AG09309 (cell line): ENCODE data around the gene HELZ2.
"Not testable (repeated sequence)": the region's sequence is repeated elsewhere in the genome, so short reads cannot be mapped to it uniquely, and the experiment has no call there.

ENCODE experiments used
- DNase-seq: peaks from one replicate; pipeline ENCODE4 v3.0.0-alpha.2; 2010; ENCODE audit warnings: low read depth
- H3K4me3 ChIP-seq: 2 replicates; pipeline ENCODE4 v1.5.1; 2011; ENCODE audit warnings: mild to moderate bottlenecking, low read depth, low read length, moderate library complexity; ENCODE audit not compliant: control insufficient read depth
- TF ChIP-seq, protein P1 (sequence below): IDR thresholded peaks from 2 replicates; pipeline ENCODE4 v1.5.1; 2011; ENCODE audit warnings: mild to moderate bottlenecking, low read depth, low read length, inconsistent platforms; ENCODE audit not compliant: insufficient read depth, control insufficient read depth; ENCODE audit errors: missing control alignments

HELZ2 gene

DNA sequence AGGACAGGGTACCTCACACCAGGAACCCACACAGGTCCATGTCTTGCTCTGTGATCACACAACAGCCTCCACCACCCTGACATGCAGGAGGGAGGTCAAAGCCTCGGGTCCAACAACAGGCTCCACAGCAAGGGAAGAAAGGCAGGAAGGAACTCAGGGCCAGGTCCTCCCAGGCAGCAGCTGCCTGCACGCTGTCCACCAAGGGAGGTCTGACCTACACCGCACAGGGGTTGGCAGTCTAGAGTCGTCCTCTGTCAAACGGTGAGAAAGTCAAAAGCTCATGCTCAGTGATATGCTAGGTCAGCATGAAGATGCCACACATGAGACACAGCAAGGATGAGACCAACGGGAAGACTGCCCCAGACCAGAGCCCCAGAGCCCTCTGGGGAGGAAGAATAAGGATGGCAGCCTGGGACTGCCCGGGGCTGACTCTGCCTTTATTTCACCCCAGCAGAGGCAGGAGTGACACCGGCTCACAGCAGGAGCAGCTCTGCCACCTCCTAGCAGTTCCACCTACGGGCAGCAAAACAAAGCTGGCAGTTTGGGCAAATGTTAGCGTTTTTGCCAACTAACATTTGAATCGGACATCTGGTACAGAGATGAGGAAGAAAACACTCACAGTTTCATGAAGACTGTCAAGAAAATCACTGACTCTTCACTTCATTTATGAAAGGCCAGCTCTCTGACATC lies 44.4 kb upstream of the HELZ2 start:
- TF ChIP-seq, protein P1, sequence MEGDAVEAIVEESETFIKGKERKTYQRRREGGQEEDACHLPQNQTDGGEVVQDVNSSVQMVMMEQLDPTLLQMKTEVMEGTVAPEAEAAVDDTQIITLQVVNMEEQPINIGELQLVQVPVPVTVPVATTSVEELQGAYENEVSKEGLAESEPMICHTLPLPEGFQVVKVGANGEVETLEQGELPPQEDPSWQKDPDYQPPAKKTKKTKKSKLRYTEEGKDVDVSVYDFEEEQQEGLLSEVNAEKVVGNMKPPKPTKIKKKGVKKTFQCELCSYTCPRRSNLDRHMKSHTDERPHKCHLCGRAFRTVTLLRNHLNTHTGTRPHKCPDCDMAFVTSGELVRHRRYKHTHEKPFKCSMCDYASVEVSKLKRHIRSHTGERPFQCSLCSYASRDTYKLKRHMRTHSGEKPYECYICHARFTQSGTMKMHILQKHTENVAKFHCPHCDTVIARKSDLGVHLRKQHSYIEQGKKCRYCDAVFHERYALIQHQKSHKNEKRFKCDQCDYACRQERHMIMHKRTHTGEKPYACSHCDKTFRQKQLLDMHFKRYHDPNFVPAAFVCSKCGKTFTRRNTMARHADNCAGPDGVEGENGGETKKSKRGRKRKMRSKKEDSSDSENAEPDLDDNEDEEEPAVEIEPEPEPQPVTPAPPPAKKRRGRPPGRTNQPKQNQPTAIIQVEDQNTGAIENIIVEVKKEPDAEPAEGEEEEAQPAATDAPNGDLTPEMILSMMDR = no peak
- no peak for DNase-seq

DNA sequence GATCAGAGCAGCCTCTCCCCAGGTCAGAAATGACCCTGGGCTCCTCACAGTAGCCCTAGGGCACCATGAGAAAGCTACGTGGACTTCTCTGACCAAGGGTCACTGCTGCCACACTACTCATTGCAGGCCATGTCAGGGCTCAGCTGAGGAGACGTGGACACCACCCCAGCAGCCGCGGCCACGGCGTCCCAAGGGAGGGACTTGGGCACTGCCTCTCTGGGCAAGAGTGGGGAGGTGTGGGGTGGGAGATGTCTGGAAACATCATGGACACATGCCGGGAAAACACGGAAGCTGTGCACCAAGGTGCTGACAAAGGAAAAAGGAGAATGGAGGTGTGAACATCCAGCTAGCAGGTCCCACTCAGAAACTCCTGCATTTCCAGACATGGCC lies 43.8 kb upstream of the HELZ2 start:
- TF ChIP-seq, protein P1 = no peak
- no peak for DNase-seq
- H3K4me3 ChIP-seq = no peak overlapping the region

More for the DNA sequence above, 44.4 kb upstream of the HELZ2 start:
- H3K4me3 ChIP-seq = no peak overlapping the region

DNA sequence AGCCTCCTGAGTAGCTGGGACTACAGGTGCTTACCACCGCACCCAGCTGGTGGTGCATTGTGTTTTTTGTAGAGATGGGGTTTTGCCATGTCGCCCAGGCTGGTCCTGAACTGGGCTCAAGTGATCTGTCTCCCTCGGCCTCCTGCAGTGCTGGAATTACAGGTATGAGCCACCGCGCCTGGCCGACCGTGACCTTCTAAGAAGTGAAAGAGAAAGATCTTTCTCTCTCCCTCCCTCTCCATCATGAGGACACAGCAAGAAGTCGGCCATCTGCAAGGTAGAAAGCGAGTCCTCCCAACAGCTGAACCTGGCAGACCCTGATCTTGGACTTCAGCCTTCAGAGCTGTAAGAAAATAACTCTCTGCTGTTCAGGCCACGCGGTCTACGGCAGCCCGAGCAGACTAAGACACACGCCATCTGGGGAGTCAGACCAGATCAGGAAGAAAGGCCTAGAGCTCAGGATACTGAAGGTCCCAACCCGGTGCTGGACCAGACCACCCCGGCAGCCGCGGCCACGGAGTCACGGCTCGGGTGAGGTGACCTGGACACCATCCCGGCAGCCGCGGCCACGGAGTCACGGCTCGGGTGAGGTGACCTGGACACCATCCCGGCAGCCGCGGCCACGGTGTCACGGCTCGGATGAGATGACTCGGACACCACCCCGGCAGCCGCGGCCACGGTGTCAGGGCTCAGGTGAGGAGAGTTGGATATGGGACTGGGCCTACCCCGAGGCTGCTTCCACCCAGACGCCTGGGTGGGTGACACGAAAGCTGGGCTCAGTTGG lies 43.2 kb upstream of the HELZ2 start:
- TF ChIP-seq, protein P1 = no peak
- no peak overlapping the region for H3K4me3 ChIP-seq
- DNase-seq = no peak

DNA sequence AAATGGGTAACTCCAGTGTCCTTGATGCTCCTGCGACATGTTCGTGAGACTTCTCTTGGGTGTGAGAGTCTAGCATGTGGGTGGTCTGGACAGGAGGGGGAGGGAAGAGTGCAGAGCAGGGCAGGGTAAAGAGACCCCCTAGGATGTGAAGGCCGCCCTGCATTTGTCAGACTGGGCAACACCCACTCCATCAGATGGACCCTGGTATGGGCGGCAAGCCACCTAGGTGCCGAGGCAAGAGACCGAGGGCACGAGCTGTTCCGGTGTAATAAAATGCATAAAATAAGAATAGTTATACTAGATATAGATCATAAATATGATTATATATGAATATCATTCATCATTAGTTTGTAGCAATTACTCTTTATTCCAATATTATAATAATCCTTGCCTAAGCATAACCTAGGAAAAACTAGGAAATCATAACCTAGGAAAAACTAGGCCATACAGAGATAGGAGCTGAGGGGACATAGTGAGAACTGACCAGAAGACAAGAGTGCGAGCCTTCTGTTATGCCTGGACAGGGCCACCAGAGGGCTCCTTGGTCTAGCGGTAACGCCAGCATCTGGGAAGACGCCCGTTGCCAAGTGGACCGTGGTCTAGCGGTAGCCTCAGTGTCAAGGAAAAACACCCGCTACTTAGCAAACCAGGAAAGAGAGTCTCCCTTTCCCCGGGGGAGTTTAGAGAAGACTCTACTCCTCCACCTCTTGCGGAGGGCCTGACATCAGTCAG lies 40.0 kb upstream of the HELZ2 start:
- not testable (repeated sequence) for DNase-seq, H3K4me3 ChIP-seq
- TF ChIP-seq, protein P1 = peak; percentile 31

DNA sequence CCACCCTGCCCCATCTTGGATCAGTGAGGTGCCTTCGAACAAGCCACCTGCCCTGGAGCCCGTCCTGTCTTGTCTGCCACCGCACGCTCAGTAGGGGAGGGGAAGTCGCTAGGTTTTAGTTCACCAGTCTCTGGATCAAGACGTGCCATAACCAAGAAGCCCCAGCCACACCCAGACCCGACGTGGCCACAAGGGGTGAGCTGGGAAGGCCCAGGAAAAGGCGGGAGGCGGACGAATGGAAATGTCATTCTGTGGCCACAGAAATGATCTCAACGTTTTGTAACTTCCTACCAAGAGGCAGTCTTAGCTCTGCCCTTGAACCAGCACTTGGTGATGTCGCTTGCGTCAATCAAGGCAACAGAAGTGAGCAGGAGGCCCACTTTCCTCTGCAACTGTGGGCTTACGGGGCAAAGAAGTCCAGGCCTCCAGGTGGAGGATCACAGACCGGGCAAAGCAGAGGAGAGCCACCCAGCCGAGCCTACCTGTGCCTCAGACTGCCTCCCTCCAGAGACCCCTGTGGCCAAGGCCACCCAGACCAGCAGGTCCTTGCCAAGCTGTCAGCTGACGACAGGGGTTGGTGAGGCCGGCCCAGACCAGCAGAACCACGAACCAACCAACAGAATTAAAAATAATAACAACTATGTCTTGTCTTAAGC lies 38.4 kb upstream of the HELZ2 start:
- DNase-seq = no peak
- no peak overlapping the region for H3K4me3 ChIP-seq
- TF ChIP-seq, protein P1 = no peak

DNA sequence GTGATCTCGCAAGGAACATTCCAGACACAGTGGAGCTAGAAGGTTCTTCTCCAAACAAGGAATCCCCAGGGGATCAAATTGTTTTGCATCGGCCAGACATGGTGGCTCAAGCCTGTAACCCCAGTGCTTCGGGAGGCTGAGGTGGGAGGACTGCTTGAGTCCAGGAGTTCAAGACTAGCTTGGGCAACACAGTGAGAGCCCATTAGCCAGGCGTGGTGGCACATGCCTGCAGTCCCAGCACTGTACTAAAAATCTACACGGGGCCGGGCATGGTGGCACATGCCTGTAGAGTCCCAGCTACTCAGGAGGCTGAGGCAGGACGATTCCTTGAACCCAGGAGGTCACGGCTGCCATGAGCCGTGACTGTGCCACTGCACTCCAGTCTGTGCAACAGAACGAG lies 37.6 kb upstream of the HELZ2 start:
- DNase-seq = no peak
- TF ChIP-seq, protein P1 = no peak

More for the DNA sequence above, 37.6 kb upstream of the HELZ2 start:
- H3K4me3 ChIP-seq = no peak overlapping the region
